ENCODE data around the gene KRT26. TPM values are rescaled to one million over a fixed set of nuclear protein-coding genes. Genes with fewer than 3 reads are reported as not detected.

KRT26 gene
- total and polyA plus RNA-seq, 4 experiments from 2014 or later = not detected

DNA sequence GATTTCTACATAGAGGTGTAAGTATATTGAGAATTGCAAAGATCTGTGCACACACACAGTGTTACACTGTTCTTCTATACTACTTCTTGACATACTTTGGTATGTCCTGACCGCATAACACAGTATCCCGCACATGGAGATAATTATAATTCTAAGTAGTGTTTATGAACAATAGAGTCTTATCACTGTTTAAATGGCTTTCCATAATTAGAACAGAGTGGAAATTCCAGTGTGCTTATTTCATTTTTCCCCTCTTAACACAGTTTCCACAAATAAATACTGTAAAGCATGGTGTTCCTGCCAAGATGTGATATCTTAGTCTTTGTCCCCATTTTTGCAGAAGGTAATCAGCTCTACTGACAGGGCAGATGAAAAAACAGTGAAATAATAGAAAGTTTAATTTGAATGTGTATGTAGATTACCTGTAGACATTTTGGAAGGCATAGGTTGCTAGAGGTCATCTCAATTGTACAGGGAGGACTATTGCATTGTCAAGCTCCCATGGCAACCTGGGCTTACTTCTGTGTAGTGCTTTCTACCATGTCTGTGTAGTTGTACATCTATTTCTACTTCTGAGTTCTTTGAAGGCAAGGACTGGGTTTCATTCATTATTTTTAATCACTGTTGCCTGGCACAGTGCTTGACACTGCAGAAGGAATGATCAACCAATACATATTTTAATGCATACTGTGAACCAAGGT lies 37.9 kb upstream of the KRT26 start:
- Mint-ChIP-seq H3K4me1 (no peaks in the 10 kb centered on the region), H3K9me3 (peaks cover 0 to 4% (median 1%) of the 10 kb centered on the region in 8 donors), H3K4me3 (no peak overlapping the region), H3K27me3 (peaks cover 57 to 61% of the 10 kb centered on the region in 2 donors), H3K36me3 (no peaks in the 10 kb centered on the region), H3K27ac (no peak overlapping the region)
- DNase-seq = no peak
- H3K4me1 ChIP-seq (ENCODE audit: insufficient read depth, low read length) = no peaks in the 10 kb centered on the region
- H3K27ac ChIP-seq (ENCODE audit: low read depth, low read length) = no peak overlapping the region
- H3K27me3 ChIP-seq (ENCODE audit: insufficient read depth, low read length) = peaks cover 30% of the 10 kb centered on the region
- ChIA-PET POLR2A (ENCODE audit: partially characterized antibody) (interaction anchor here (1.2 kb wide), 1 partner anchor 9 kb away, joined by 3 read pairs; no protein-coding TSS in a partner anchor), CTCF (ENCODE audit: partially characterized antibody) (interaction anchor here (0.9 kb wide), 1 partner anchor 853 kb away, joined by 3 read pairs; no protein-coding TSS in a partner anchor)
- H3K4me3 ChIP-seq (ENCODE audit: low read length in 2 of 2) = no peak overlapping the region
- H3K9me3 ChIP-seq (ENCODE audit: control insufficient read depth in 1 of 2, low read length in 2 of 2) = no peaks in the 10 kb centered on the region
- intact Hi-C loops (cut with micrococcal nuclease) = no loop called here
- H3K36me3 ChIP-seq (ENCODE audit: insufficient read depth, low read length) = no peaks in the 10 kb centered on the region

DNA sequence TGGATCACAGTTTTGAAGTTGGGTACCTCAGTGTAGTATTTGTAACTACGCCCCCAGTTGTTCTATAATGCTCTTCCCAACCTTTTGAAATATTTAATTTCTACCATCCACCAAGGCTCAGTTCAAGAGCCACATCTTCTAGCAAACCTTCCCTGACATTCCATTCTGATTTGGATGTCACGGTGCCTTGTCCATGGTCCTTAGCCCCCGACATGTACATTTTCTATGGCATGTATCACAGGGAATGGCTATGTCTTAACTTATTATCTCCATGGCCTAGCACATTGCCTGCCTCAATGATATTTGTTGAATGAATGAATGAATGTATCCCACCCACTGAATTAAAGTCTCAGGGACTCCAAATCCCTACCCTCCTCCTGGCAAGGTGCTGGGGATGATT lies 34.1 kb upstream of the KRT26 start:
- Mint-ChIP-seq H3K36me3 (no peaks in the 10 kb centered on the region), H3K27ac (no peak overlapping the region), H3K4me1 (peaks cover 2 to 4% (median 3%) of the 10 kb centered on the region in 4 donors), H3K27me3 (peaks cover 32 to 47% of the 10 kb centered on the region in 2 donors), H3K9me3 (peaks cover 0 to 5% (median 0%) of the 10 kb centered on the region in 8 donors), H3K4me3 (no peak overlapping the region)
- Histone ChIP-seq H3K4me3 (ENCODE audit: low read length in 2 of 2) (no peak overlapping the region), H3K4me1 (ENCODE audit: insufficient read depth, low read length) (peaks cover 4% of the 10 kb centered on the region), H3K36me3 (ENCODE audit: insufficient read depth, low read length) (no peaks in the 10 kb centered on the region), H3K27ac (ENCODE audit: low read depth, low read length) (no peak overlapping the region), H3K27me3 (ENCODE audit: insufficient read depth, low read length) (peaks cover 15% of the 10 kb centered on the region), H3K9me3 (ENCODE audit: control insufficient read depth in 1 of 2, low read length in 2 of 2) (no peaks in the 10 kb centered on the region)
- intact Hi-C loops (cut with micrococcal nuclease) = no loop called here
- CTCF ChIA-PET (ENCODE audit: partially characterized antibody) = interaction anchor here (1.2 to 1.7 kb wide), 4 partner anchors 11 to 860 kb away, joined by 3 to 9 read pairs (median 6); no protein-coding TSS in a partner anchor
- POLR2A ChIA-PET (ENCODE audit: partially characterized antibody) = no interaction called here
- no peak for DNase-seq

DNA sequence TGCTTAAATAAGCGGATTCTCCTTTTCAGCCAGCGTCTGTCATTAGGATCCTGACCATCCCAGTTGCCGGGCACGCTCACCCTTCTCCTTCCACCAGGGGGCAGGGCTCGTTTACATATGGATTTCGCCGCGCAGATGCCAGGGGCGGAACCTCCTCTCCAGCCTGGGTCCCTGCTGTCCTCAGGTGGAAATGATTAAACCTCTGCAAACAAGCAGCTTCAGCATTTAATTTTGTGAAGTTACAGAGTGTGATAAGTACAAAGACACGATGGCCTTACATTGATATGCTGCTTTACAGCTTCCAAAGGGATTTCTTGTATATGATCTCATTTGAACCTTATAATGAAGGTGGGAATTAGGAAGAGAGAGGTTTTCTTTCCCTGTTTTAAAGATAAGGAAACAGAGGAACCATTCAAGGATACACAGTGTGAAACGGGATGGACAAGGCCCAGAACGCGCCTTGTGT lies 31.6 kb upstream of the KRT26 start:
- peaks cover 0 to 5% (median 0%) of the 10 kb centered on the region in 8 donors for H3K9me3 Mint-ChIP-seq
- no peak overlapping the region for H3K4me3 Mint-ChIP-seq
- H3K36me3 ChIP-seq (ENCODE audit: insufficient read depth, low read length) = no peaks in the 10 kb centered on the region
- no peak overlapping the region for H3K27ac Mint-ChIP-seq
- CTCF ChIA-PET (ENCODE audit: partially characterized antibody) = interaction anchor here (0.6 to 2.7 kb wide), 9 partner anchors 12 to 862 kb away, joined by 3 to 25 read pairs (median 4); partner anchors contain the start of gene KRT10
- H3K4me1 Mint-ChIP-seq = peaks cover 2 to 4% (median 3%) of the 10 kb centered on the region in 4 donors
- peaks cover 19 to 34% of the 10 kb centered on the region in 2 donors for H3K27me3 Mint-ChIP-seq
- intact Hi-C loops (cut with micrococcal nuclease) = loop anchor here (1.0 to 5.0 kb wide), 7 partner anchors 54 to 864 kb away; no protein-coding TSS in a partner anchor
- no peaks in the 10 kb centered on the region for H3K36me3 Mint-ChIP-seq
- peaks cover 11% of the 10 kb centered on the region for H3K27me3 ChIP-seq (ENCODE audit: insufficient read depth, low read length)
- DNase-seq = peak; percentile 59 to 75 (median 62)
- no peaks in the 10 kb centered on the region for H3K9me3 ChIP-seq (ENCODE audit: control insufficient read depth in 1 of 2, low read length in 2 of 2)
- peaks cover 4% of the 10 kb centered on the region for H3K4me1 ChIP-seq (ENCODE audit: insufficient read depth, low read length)
- no peak overlapping the region for H3K27ac ChIP-seq (ENCODE audit: low read depth, low read length)
- H3K4me3 ChIP-seq (ENCODE audit: low read length in 2 of 2) = no peak overlapping the region
- POLR2A ChIA-PET (ENCODE audit: partially characterized antibody) = interaction anchor here (0.7 to 1.0 kb wide), 2 partner anchors 15 to 862 kb away, joined by 4 to 5 read pairs; no protein-coding TSS in a partner anchor

DNA sequence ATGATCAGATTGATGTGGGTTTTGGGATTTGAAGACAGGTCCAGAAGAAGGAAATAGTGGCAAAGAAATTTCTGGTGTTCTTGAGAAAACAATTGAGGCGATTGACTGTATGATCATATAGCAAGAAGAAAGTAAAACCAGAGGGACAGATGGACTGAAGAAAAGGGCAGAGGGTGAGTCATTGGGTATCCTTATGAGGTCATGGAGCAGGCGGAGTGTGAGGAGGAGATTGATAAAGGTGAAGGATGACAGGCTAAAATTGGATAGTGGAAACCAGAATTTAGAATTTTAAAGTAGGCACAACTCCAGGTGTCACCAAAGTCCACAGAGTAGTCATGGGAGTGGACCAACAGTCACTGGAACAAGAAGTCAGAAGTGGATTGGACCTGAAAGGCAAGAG lies 29.2 kb upstream of the KRT26 start:
- Mint-ChIP-seq H3K4me1 (peaks cover 2 to 4% (median 3%) of the 10 kb centered on the region in 4 donors), H3K27ac (no peak overlapping the region), H3K4me3 (no peak overlapping the region), H3K9me3 (peaks cover 0 to 5% (median 0%) of the 10 kb centered on the region in 8 donors), H3K36me3 (no peaks in the 10 kb centered on the region), H3K27me3 (peaks cover 16 to 26% of the 10 kb centered on the region in 2 donors)
- Histone ChIP-seq H3K4me1 (ENCODE audit: insufficient read depth, low read length) (peaks cover 4% of the 10 kb centered on the region), H3K9me3 (ENCODE audit: control insufficient read depth in 1 of 2, low read length in 2 of 2) (no peaks in the 10 kb centered on the region), H3K36me3 (ENCODE audit: insufficient read depth, low read length) (no peaks in the 10 kb centered on the region), H3K27me3 (ENCODE audit: insufficient read depth, low read length) (peaks cover 8% of the 10 kb centered on the region), H3K27ac (ENCODE audit: low read depth, low read length) (no peak overlapping the region), H3K4me3 (ENCODE audit: low read length in 2 of 2) (no peak overlapping the region)
- ChIA-PET POLR2A (ENCODE audit: partially characterized antibody) (no interaction called here), CTCF (ENCODE audit: partially characterized antibody) (interaction anchor here (2.6 kb wide), 1 partner anchor 864 kb away, joined by 10 read pairs; no protein-coding TSS in a partner anchor)
- no peak for DNase-seq
- intact Hi-C loops (cut with micrococcal nuclease) = loop anchor here (5.0 kb wide), 2 partner anchors 56 to 521 kb away; no protein-coding TSS in a partner anchor

DNA sequence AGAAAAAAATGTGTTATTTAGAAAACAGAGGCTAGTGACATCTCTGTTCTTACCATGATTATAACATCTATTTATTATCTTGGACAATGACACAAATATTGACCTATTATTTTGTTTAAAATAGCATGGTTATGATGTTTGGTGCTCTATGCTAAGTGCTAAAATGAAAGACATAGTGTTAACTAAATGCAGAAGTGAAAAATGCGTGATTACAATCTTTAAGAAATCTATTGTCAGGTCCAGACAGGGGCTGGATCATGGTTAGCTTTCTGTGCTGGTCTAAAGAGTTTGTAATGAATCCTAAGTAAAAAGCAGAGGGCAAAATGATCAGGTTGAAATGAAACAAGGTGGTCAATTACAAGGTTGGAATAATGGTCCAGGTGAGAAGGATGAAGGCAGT lies 28.4 kb upstream of the KRT26 start:
- Mint-ChIP-seq H3K27ac (no peak overlapping the region), H3K36me3 (no peaks in the 10 kb centered on the region), H3K4me3 (no peak overlapping the region), H3K4me1 (peaks cover 2 to 4% (median 3%) of the 10 kb centered on the region in 4 donors), H3K9me3 (peaks cover 0 to 5% (median 0%) of the 10 kb centered on the region in 8 donors), H3K27me3 (peaks cover 19 to 27% of the 10 kb centered on the region in 2 donors)
- Histone ChIP-seq H3K27me3 (ENCODE audit: insufficient read depth, low read length) (peaks cover 8% of the 10 kb centered on the region), H3K4me3 (ENCODE audit: low read length in 2 of 2) (no peak overlapping the region), H3K27ac (ENCODE audit: low read depth, low read length) (no peak overlapping the region), H3K36me3 (ENCODE audit: insufficient read depth, low read length) (no peaks in the 10 kb centered on the region), H3K4me1 (ENCODE audit: insufficient read depth, low read length) (peaks cover 4% of the 10 kb centered on the region), H3K9me3 (ENCODE audit: control insufficient read depth in 1 of 2, low read length in 2 of 2) (no peaks in the 10 kb centered on the region)
- CTCF ChIA-PET (ENCODE audit: partially characterized antibody) = no interaction called here
- no peak for DNase-seq
- intact Hi-C loops (cut with micrococcal nuclease) = loop anchor here (5.0 kb wide), 2 partner anchors 57 to 522 kb away; no protein-coding TSS in a partner anchor
- POLR2A ChIA-PET (ENCODE audit: partially characterized antibody) = no interaction called here

DNA sequence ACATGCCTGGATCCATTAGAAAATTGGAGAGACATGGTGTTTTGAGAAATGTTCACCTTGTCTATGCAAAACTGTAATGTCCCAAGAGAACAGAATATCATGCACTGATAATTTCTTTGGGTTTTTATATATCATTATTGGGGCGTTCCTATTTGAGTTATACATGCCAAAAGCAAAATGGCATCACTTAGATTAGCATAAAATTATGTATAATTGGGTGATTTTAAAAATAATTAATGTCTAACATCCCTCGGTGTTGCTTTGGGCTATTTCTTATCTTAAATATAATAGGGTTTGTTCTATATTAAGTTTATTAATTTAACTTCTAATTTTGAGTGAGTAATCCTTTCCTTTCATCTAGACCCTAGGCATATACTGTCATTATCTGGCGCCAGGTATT lies 27.9 kb upstream of the KRT26 start, which contains the start of gene KRT28:
KRT28 (minus strand) TSS at position 101 of the 400 bp plus-strand sequence; CDS start at position 35, 66 bp downstream.
- ChIA-PET CTCF (ENCODE audit: partially characterized antibody) (no interaction called here), POLR2A (ENCODE audit: partially characterized antibody) (no interaction called here)
- no peaks in the 10 kb centered on the region for H3K36me3 ChIP-seq (ENCODE audit: insufficient read depth, low read length)
- H3K27me3 ChIP-seq (ENCODE audit: insufficient read depth, low read length) = peaks cover 8% of the 10 kb centered on the region
- Mint-ChIP-seq H3K4me3 (no peak within 1 kb of the TSS), H3K36me3 (no peaks in the 10 kb centered on the region), H3K9me3 (peaks cover 0 to 3% (median 0%) of the 10 kb centered on the region in 8 donors), H3K27ac (no peak within 1 kb of the TSS), H3K27me3 (peaks cover 14 to 27% of the 10 kb centered on the region in 2 donors), H3K4me1 (peaks cover 2 to 4% (median 3%) of the 10 kb centered on the region in 4 donors)
- no peak within 1 kb of the TSS for H3K27ac ChIP-seq (ENCODE audit: low read depth, low read length)
- intact Hi-C loops (cut with micrococcal nuclease) = loop anchor here (5.0 kb wide), 2 partner anchors 57 to 522 kb away; no protein-coding TSS in a partner anchor
- DNase-seq = no peak
- H3K4me3 ChIP-seq (ENCODE audit: low read length in 2 of 2) = no peak within 1 kb of the TSS
- H3K9me3 ChIP-seq (ENCODE audit: control insufficient read depth in 1 of 2, low read length in 2 of 2) = no peaks in the 10 kb centered on the region
- peaks cover 4% of the 10 kb centered on the region for H3K4me1 ChIP-seq (ENCODE audit: insufficient read depth, low read length)

DNA sequence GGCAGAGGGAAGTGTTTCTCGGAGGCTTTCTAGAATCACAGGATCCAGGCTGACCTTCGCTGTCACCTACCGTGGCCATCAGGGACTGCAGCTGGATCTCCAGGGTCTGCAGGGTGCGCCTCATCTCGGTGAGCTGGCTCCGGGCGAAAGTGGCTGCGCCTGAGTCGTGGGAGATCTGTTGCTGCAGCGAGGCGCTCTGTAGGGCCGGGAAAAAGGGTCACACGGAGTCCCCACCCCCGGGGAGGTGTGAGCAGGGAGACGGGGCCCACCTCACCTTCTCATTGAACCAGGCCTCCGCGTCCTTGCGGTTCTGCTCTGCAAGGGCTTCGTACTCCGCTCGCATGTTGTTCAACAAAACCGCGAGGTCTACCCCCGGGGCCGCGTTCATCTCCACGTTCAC lies 24.8 kb upstream of the KRT26 start:
- no peak overlapping the region for H3K4me3 ChIP-seq (ENCODE audit: low read length in 2 of 2)
- H3K27me3 Mint-ChIP-seq = peaks cover 23 to 34% of the 10 kb centered on the region in 2 donors
- no peaks in the 10 kb centered on the region for H3K9me3 ChIP-seq (ENCODE audit: control insufficient read depth in 1 of 2, low read length in 2 of 2)
- POLR2A ChIA-PET (ENCODE audit: partially characterized antibody) = no interaction called here
- no peak overlapping the region for H3K27ac ChIP-seq (ENCODE audit: low read depth, low read length)
- no peaks in the 10 kb centered on the region for H3K9me3 Mint-ChIP-seq
- no peaks in the 10 kb centered on the region for H3K4me1 ChIP-seq (ENCODE audit: insufficient read depth, low read length)
- no peaks in the 10 kb centered on the region for H3K36me3 ChIP-seq (ENCODE audit: insufficient read depth, low read length)
- no peaks in the 10 kb centered on the region for H3K4me1 Mint-ChIP-seq
- CTCF ChIA-PET (ENCODE audit: partially characterized antibody) = no interaction called here
- intact Hi-C loops (cut with micrococcal nuclease) = no loop called here
- H3K27me3 ChIP-seq (ENCODE audit: insufficient read depth, low read length) = peaks cover 8% of the 10 kb centered on the region
- H3K27ac Mint-ChIP-seq = no peak overlapping the region
- no peaks in the 10 kb centered on the region for H3K36me3 Mint-ChIP-seq
- no peak overlapping the region for H3K4me3 Mint-ChIP-seq
- DNase-seq = no peak
